Measurements from ENCODE around the gene AOAH.

GRCh38 chr7:36522453-36523007 is 201.8 kb downstream of the AOAH start:
- TF ChIP-seq CTCF (IDR thresholded peaks at IDR 0.05; ENCODE audit: low read length) (no peak), EZH2 (optimal IDR thresholded peaks at IDR 0.05; ENCODE audit: low read depth, low read length) (no peak), EZH2phosphoT487 (IDR thresholded peaks at IDR 0.05; ENCODE audit: low read length) (no peak)
